NCI-H345 treated with DMSO at 0.1 percent for 48 hours (cell line): ENCODE results near the gene DAPK2.

Experiments
- DNase-seq: peaks from one replicate; lab custom pipeline; 2025; ENCODE audit not compliant: unreplicated experiment; lab: John Stamatoyannopoulos, UW

The DAPK2 gene

DNA sequence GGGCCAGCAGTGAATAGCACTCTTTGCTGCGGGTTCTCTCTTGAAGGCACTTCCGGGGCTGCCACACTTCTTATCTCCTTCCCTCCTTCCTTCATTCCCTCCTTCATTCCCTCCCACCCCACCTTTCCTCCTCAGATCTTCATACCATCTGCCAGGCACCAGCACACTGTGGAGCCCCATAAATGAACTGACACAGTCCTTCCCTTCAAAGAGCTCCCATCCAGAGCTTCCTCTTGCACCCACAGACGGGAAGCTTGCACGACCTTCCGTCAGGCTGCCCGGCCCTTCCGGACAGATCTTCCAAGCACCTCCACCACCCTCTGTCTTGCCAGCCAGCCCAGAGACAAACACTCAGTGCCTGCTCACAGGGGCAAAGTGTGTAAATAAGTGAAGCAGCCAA is 147.1 kb downstream of the DAPK2 start:
- DNase-seq: no peak

GRCh38 chr15:63896336-63897115 is 149.8 kb downstream of the DAPK2 start:
- no peak for DNase-seq

DNA sequence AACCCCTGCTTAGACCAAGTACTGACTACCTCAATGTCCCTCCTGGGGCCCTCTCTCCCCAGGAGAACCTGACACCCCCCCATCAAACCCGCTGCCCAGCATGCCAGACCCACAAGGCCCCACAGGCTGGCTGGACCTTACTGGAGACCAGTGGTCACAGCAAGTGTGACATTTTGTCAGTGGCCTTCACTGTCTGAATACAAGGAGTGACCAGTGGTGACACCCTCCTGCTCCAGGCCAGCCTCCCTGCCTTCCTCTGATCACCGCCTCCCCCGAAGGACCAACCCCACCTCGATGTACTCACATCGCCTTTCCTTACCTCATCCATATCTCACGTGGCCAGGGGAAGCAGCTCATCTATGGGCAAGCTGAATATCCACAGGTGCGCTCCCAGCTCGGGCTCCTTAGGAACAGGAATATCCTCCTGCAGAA is 150.5 kb downstream of the DAPK2 start:
- no peak for DNase-seq

- DNase-seq: no peak
These were observed 151.1 kb downstream of the DAPK2 start for GRCh38 chr15:63895194-63895593.

DNA sequence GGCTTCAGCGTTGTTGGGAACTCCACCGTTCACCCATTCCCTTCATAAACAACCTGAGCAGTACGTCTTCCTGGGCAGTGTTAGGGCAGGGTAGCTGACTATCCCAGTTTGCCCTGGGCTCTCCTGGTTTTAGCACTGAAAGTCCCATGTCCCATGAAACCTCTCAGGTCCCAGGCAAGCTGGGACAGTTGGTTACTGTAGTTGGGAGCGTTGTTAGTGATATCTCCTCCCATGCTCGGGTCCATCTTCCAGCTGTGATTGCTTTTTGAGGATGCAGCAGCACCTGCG is 151.7 kb downstream of the DAPK2 start:
- DNase-seq: no peak

- no peak for DNase-seq
These were observed 152.2 kb downstream of the DAPK2 start for GRCh38 chr15:63893866-63894661.

DNA sequence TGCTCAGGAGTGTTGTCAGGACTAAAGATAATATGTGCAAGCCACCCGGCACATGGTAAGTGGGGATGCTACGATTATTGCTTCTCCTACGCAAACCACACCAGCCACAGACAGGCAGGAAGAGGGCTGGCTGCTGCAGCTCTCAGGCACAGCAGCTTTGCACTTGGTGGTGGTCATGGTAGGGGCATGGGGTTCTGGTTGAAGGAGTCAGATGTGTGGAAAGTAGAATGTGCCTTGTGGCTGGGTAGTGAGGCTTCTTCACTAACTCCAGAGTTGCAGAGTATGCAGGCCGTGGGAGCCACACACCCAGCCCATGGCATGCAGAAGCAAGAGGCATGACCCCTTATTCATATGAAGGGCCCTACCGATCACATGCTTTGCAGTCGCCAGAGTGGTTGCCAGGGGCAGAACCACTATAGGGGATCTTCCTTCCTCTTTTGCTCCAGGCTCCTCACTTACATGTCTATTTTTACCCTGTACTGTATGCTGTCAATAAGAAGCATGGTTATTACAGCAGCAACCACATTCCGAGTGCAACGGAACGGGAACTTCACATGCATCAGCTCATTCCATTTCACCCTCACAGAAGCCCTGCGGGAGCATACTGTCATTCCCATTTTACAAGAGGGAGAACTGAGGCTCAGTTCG is 153.4 kb downstream of the DAPK2 start:
- DNase-seq: no peak

DNA sequence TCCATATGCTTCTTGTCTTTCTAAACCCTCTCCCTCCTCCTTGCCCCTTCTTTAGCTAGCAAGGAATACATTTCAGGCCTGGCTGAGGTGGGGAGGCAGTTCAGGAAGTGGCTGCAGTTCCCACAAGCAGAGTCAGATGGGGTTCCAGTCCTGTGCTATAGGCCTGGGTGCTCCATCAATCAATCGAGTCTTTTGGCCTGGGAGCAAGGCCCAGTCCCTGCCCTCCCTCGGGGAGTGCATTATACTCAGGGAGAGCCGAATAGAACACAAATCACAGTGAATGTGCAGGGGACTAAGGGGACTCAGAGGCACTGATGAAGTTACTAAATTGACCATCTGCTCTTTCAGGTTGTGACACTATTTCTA is 154.5 kb downstream of the DAPK2 start:
- DNase-seq: no peak

GRCh38 chr15:63891079-63891767 is 155.1 kb downstream of the DAPK2 start:
- DNase-seq: peak; percentile 5

DNA sequence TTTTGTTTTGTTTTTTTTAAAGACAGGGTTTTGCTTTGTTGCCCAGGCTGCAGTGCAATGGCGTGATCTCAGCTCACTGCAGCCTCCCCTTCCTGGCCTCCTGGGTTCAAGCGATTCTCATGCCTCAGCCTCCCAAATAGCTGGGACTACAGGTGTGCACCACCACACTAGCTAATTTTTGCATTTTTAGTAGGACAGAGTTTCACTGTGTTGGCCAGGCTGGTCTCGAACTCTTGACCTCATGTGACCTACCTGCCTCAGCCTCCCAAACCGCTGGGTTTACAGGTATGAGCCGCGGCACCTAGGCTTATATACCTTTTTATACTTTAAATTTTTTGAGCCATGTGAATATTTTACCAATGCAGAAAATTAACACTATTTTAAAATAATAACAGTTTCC is 155.7 kb downstream of the DAPK2 start:
- DNase-seq: no peak

- DNase-seq: no peak
These were observed 156.5 kb downstream of the DAPK2 start for GRCh38 chr15:63889831-63890230.

GRCh38 chr15:63888823-63889222 is 157.5 kb downstream of the DAPK2 start:
- no peak for DNase-seq

DNA sequence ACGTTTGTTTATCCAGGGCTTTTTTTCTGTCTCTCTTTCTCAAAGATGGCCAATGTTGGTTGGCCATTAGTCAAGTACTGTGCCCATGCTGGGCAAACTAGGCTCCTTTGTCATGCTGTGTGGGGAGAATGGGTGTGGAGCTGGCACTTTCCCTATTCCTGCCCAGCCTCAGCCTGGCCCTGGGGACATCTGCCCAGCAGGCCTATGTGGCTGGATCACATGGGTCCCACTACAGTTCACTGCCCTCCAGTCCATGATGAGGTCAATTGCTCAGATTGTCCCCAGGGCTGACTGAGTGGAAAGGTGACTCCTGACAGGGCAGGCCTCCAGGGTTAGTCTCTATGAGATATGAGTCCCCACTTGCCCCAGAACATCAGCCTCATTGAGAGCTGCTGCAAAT is 158.1 kb downstream of the DAPK2 start:
- DNase-seq: no peak

DNA sequence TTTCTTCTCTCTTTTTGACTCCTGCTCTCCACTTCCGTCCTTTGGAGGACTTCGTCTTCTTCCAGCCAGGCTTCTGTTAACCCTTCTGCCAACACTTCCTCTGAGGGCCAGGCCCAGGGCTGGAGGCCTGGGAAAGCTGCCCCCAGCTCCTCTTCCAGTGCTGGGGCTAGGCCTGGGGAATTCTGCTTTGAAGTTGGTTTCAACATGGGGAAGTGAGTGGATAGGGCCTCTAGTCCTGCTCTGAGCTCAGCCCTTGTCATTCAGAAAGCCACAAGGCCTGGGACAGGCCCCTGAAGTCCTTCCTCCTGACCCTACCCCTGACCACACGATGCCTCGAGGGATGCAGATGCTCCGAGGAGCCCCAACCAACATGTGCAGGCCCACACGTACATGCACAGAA is 158.7 kb downstream of the DAPK2 start:
- no peak for DNase-seq

GRCh38 chr15:63884953-63885352 is 161.3 kb downstream of the DAPK2 start:
- DNase-seq: no peak

- no peak for DNase-seq
These were observed 164.9 kb downstream of the DAPK2 start for GRCh38 chr15:63881431-63881830.

GRCh38 chr15:63880744-63881143 is 165.5 kb downstream of the DAPK2 start:
- DNase-seq: no peak

DNA sequence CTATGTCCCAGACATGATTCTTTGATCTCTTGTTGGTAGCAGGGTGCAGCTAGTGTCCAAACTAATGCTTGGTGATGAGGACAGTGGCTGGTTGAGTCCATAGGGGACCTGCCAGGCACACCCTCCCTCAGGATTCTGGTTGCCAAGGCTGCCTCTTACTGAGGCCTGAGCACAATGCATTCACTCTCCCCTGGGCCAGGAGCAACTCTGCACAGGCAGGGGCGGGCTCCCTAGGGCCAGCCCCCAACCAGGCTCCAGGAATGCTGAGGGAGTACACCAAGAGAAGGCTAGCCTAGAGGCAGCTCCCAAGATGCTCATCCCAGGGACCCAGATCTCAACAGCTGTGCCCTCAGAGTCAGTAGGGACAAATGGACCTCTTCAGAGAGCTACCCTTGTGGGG is 166.3 kb downstream of the DAPK2 start:
- no peak for DNase-seq

GRCh38 chr15:63879211-63879610 is 167.1 kb downstream of the DAPK2 start:
- DNase-seq: no peak

GRCh38 chr15:63877713-63878271 is 168.5 kb downstream of the DAPK2 start:
- no peak for DNase-seq

- no peak for DNase-seq
These were observed 170.1 kb downstream of the DAPK2 start for GRCh38 chr15:63876085-63876662.
